Suprapubic skin (tissue), 4 donors: Measurements from ENCODE around the gene SRGAP1.

Source experiments
- CTCF ChIP-seq, 2 donors: fragments of 200-600 bp in 1 of 2; fragments of 450-650 bp in 1 of 2; sonication (generic) in 1 of 2; IDR thresholded peaks; one replicate each; pipeline ENCODE4 v1.5.1; 2016 to 2019; ENCODE audit warnings: antibody characterized with exemption in 2 of 2, mild to moderate bottlenecking in 1 of 2, moderate library complexity in 1 of 2
- EP300 ChIP-seq: sonication (generic); formaldehyde crosslinking; IDR thresholded peaks from one replicate; pipeline ENCODE4 v1.6.1; 2017; ENCODE audit warnings: antibody characterized with exemption
- POLR2A ChIP-seq, 2 donors: fragments of 450-650 bp; IDR thresholded peaks; one replicate each; pipeline ENCODE4 v1.6.1; 2017; ENCODE audit warnings: antibody characterized with exemption in 2 of 2, mild to moderate bottlenecking in 2 of 2, moderate library complexity in 2 of 2
- POLR2AphosphoS5 ChIP-seq, 3 donors: sonication (generic); formaldehyde crosslinking; IDR thresholded peaks; one replicate each; pipeline ENCODE4 v1.6.1; 2017; ENCODE audit warnings: antibody characterized with exemption in 3 of 3

GRCh38 chr12:63981343-63981742, 136.8 kb downstream of the SRGAP1 start:
- no peak for TF ChIP-seq POLR2AphosphoS5 (IDR thresholded peaks at IDR 0.05)
- TF ChIP-seq CTCF (IDR thresholded peaks at IDR 0.05): no peak
- no peak for TF ChIP-seq POLR2A (IDR thresholded peaks at IDR 0.05)
- TF ChIP-seq EP300: no peak
